UCSD-AML1 (cell line): Measurements from ENCODE around the gene TMEM181.
"Not testable (repeated sequence)": the region's sequence is repeated elsewhere in the genome, so short reads cannot be mapped to it uniquely, and the experiment has no call there.

Source experiments
- DNase-seq: peaks from one replicate; lab custom pipeline; 2025; ENCODE audit not compliant: unreplicated experiment; lab: John Stamatoyannopoulos, UW

TMEM181 gene

DNA sequence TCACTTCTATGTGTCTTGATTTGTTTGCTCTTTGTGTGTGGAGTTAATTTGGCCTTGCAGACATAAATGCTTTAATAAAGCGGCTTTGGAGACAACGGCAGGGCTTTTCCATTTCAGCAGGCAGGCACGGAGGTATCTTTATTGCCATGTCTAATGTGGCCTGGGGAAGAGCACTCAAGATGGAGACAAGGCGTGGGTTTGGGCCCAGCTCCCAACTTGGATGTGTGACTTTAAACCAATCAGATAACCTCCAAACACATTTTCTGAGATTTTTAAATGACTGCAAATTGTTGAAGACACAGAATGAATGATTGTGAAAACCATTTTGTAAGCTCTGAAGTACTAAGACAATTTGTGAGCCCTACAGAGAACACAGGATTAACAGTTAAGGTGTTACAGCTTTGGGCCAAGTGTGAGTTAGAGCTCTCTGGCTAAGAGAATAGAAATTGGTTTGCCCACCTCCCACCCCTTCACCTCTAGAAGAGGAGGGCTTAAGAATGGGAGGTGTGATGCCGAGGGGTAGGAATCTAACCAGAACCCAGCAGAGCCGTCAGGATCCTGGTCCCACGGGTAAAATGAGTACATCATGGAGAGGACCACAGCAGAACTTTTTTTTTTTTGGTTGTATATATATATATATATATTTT, 75.7 kb downstream of the TMEM181 start:
- DNase-seq = no peak

DNA sequence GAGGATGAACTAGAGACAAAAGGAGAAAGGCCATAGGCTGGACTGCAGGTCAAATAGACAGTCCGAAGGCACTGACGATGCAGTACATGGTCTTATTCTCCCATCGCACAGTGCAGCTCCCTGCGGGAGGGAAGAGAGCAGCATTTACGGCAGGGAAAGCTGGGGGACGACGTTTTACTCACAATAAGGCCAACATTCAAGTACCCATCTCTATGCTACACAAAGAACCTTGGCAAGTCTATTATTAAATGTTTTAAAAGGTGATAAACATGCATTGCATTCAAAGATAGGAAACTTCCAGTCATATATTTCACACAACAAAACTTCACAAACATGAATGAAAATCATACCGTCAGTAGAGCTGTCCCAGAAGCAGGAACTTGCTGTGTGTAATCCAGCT, 76.9 kb downstream of the TMEM181 start:
- DNase-seq = no peak

DNA sequence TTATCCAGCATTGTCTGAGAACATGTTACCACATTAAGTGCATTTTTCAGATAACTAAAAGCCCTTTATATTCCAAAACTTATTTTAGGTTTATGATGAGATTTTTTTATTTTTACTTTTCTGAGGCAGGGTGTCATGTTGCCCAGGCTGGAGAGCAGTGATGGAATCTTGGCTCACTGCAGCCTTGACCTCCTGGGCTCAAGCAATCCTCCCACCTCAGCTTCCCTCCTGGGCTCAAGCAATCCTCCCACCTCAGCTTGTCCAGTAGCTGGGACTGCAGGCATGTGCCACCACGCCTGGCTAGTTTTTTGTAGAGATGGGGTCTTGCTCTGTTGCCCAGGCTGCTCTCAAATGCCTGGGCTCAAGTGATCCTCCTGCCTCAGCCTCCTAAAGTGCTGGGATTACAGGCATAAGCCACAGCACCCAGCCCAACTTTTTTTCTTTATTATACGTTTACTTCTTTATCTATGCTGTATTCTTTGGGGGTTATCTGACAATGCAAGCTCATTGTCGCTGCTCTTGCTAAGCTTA, 78.5 kb downstream of the TMEM181 start:
- DNase-seq = no peak

DNA sequence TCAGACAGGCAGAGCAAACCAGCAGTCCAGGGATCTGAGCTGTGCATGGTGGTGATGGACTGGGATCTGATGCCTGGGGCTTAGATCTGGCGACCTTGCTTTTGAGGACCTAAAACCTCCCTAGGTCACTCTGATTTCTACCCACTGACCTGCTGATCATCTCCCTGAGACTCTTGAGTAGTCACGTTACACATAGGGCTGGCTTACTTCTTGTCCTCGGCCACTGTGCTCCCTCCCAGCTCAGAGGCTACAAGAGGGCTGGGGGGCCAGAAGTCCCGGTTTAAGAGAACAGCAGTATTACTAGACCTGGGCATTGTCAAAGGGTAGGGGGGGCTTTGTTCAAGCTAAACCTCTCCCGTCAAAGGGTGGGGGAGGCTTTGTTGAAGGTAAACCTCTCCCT, 79.2 kb downstream of the TMEM181 start:
- DNase-seq = no peak

DNA sequence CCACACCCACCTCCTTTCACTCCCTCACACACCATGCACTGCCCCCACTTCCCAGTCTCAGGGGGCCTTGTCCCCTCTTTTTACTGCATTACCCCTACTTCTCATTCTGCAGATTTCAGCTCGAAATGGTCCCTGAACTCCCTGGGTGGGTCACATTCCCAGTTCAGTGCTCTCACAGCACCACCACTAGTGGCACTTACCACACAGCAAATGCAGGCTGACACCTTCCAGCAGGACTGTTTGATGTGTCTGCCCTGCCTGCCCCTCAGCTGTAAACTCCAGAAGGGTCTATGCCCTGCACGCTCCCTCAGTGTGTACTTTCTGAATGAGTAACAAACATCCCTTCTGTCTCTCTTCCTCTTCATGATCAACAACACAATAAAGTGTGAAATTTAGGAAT, 80.6 kb downstream of the TMEM181 start:
- DNase-seq = no peak

DNA sequence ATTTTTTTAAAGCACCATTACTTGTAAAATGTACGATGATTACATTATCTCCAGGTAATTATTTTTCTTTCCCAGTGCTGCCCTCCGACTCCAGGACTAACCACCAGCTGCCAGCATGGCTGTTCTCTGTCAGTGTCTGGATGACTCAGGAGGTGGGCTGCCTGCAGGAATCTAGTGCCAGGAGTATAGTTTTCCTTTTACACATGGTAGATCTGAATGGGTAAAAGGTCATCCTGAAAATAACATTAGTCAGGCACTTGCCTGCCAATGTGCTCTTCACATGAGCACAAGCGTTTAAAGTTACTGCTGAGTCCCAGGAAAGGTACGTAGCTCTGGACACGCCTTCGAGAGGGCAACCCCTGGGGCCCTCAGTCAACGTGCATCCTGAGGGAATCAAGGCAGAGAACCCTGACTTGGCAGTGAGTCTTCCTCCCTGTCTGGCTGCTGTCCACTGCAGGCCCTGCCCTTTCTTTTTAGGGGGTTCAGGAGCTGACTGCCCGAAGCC, 82.3 kb downstream of the TMEM181 start:
- no peak for DNase-seq

DNA sequence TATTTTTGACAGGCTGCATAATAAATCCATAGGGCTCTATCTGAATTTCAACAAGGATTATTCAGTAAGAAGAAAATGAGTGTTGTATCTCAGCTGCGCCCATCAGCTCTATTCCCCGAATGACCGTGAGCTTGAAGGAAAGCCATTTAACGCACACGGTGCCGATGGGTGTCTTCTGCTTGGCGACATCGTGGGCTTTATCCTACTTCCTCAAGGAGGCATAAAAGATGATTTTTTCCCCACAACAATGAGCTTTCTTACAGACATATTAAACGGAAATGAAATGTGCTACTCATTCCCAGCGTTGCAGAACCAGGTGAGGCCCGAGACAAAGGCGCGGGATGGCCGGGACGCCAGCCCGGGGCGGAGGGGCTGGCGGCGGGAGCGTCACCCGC, 83.9 kb downstream of the TMEM181 start:
- DNase-seq = no peak

DNA sequence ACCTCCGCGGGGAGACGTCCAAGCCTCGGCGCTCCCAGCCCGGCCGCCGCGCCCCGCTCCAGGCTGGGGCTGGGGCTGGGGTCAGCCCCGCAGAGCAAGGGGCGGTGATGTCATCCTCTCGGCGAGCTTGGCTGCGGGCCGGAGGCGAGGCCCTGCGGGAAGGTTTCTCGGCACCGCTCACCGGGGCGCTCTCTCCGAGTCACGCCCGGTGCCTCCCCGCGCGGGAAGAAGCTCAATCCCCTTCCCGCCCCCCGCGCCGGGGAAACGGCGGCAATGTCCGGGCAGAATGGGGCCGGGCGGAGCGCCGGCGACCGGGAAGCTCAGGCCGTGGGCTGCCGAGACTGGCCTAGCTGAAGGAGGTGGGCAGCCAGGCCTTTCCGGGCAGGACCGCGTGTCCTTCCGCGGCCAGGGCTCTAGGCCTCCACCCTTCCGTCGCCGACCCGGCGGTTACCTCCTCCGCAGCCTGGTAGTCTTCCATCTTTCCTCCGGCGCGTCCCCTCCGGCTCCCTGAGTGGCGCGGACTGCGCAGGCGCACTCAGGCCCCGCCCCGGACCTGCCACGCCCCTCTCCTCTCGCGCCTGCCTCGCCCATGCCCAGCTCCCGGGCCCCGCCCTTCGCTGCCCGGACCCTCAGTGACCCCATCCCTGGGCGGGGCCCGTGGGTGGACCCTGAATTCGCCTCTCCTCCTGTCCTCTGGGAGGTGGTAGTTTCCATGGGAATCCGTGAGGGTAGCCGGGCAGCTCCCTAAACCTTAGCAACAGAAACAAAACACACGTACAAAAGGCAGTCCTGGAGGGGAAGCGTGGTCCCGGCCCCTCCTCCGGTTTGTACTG, 84.6 kb downstream of the TMEM181 start, which contains the start of gene DYNLT1:
TSS of gene DYNLT1 (minus strand) at position 513 of the 833 bp plus-strand sequence. CDS start at position 478, 35 bp downstream.
- peak; percentile 96 for DNase-seq

DNA sequence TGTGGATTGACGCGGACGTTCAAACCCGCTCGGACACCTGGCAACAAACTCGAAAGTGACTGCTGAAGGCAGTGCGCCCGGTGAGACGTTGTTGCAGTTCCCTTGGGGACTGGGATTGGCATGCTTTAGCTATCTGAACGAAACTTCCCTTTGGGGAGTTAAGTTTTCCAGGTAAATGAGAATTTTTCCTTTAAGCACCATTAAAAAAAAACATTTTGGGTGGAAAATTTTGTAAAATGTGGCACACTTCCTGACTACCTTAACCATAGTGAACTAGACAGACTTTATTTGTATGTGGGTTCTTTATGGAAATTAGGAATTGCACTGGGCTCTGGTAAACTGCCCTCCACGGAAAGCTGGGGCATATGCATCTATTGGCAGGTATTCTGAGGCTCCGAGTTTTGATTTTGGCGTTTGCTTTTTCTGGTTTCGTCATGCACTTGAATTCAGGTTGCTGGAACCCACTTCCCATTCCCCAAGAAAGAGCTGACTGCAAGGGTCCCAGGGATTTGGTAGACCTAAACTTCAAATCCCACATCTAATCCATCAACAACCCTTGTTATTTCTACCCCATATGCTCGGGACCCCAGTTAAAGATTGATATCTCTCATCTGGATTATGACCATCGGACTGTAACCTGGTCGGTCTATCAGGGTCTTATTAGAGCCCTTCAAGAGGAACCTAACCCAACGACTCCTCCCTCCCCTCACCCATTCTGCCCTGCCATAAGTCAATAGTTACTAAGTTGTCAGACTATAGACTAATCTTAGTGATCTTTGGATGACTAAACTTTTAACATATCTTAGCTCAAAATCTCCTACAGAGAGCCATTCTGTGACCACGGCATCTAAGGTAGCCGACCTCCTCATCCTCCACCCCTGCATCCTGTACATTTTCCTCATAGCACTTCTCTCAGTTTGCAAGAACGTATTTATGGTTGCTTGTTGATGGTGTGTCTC, 85.5 kb downstream of the TMEM181 start:
- no peak for DNase-seq

DNA sequence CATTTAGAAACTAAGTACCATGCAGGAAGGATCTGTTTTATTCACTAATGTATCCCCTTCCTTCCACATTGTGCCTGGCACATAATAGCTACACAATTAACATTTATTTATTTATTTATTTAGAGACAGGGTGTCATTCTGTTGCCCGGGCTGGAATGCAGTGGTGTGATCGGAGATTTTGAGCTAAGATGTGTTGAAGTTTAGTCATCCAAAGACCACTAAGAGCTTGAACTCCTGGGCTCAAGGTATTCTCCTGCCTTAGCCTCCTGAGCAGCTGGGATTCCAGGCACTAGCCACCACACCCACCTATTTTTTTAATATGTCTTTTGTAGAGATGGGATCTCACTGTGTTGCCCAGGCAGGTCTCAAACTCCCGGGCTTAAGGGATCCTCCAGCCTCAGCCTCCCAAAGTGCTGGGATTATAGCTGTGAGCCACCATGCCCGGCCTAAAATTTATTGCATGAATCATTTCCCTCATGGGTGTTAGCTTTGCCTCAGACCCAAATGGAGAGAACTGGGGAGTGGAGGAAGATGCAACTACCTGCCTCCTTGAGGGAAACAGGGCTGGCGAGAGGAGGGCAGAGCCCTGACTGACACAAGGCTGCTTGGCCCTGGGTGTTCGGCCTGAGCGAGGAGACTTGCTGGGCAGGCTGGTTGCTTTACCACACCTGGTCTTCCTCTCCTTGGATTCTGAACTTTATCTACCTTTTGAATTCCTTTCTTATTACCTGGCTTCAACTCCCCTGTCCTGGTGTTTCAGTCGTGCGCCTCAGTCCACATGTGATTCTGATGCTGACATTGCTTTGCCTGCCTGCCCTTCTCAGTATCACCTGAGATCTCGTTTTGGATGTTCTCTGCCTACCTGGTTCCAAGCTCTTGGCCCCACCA, 86.4 kb downstream of the TMEM181 start:
- DNase-seq = no peak

DNA sequence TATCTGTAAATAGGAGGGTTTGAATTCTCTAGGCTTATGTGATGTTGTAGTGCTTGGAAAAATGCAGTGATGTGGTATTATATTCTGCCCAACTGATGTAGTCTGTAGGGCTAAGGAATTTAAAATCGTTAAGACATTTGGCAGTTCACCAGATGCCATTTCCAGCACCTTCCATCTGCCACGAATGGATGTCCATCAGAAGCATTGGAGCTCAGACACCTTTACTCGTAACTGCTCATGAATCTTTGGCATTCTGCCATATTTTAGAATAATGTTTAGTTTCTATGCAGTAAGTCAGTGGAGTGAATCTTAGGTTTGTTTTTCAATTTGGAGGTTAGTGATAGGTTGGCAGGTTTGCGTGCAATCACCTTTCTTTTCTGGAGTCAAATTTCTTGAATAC, 87.6 kb downstream of the TMEM181 start:
- no peak for DNase-seq

DNA sequence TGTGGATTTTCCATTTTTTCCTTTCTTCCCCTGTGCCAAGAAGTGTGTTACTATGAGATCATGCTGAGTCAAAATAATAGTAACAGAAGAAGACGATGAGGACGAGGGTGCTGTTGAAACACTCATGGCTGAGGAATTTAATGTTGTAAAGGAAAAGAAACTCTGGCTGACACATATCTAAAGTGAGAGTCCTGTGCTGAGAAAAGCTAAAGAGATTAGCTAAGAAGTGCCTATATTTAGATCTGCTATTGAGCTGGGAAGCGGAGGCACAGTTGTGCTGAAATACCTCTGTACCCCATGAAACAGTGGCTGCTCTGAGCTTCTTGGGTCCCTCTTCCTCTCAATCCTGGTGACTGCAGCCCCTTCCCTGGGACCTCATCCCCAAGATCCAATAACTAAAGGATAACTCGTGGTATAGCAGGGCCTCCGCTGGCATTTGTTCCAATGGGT, 88.8 kb downstream of the TMEM181 start:
- no peak for DNase-seq

DNA sequence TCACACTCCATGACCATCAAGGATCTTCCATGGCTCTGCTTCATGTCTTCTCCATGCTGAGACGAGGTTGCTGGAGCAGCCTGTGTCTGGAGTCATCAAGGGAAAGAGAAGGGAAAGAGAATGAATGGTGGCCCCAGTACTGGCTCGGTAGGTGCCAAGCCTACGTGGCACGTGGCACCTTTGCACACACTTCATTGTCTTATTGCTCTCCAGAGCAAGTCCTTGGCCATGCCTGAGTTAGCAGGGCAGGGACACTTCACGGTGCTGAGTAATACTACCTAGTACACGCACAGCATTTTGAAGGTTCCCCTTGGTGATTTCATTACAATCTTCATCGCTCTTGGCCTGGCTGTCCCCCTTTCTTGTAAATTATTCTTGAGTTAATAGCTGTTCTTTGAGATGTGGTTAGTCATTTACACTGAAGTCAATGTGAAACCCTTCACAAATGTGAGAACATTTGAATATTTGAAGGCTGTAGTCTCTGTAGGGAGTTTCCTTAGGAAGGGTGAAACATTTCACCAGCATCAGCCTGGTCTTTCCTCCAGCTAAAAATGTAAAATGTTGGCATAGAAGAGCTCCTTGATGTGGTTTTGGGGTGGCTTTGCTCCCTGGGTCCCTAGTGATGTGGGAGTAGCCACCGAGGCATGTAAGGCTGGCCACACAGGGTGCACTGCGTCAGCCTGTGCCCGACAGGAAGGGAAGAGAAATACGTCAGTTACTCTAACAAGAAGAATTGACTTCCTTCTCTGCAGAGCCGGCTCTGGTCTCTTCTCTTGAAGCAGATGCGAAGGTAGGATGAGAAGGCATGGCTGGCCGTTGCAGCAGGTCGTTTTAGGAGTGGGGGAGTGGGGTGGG, 89.6 kb downstream of the TMEM181 start, which contains the start of gene SYTL3:
TSS of gene SYTL3 (plus strand) at position 766 of the 855 bp plus-strand sequence. CDS start 13,215 bp downstream, outside the sequence.
- DNase-seq = peak; percentile 75

DNA sequence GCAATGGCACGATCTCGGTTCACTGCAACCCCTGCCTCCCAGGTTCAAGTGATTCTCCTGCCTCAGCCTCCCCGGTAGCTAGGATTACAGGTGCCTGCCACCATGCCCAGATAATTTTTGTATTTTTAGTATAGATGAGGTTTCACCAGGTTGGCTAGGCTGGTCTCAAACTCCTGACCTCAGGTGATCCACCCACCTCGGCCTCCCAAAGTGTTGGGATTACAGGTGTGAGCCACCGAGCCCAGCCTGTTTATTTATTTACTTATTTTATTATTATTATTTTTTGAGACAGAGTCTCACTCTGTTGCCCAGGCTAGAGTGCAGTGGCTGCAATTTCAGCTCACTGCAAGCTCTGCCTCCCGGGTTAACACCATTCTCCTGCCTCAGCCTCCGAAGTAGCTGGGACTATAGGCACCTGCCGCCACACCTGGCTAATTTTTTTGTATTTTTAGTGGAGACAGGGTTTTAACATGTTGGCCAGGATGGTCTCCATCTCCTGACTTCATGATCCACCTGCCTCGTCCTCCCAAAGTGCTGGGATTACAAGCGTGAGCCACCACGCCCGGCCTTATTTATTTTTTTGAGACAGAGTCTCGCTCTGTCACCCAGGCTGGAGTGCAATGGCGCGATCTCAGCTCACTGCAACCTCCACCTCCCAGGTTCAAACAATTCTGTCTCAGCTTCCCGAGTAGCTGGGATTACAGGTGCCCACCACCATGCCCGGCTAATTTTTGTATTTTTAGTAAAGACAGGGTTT, 92.3 kb downstream of the TMEM181 start:
- DNase-seq = not testable (repeated sequence)

DNA sequence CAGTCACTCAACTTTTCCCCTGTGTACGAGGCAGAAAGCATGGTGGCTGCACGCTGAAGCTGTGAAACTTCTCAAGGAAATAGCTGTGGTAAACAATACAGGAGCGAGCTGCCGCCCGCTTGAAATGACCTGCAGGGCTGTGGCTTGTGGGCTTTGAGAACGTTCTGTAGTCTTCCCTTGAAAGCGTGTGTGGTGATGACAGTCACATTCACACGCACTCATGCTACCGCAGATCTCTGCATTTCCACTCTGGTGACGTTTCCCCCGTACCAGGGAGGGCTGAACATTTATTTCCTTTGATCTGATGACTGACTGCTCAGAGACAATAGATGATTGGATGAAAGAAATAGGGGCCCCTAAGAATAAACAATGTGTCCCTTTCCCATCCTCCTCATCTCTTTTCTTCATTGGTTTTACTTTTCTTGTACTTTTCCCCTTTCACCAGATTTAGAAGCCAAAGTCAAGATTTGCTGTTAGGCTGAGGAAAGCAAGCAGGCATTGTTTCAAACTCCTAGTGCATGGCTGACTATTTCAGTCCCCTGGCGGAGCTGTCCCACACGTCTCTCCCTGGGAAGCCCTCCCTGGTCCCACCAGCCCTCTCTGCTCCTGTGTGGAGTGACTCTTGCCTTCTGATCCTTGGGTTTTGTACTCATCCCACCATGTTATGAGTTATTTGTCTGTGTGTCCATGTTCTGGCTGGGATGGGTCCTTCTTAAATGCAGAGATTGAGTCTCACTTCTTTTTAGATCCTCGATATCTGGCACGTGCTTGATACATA, 93.9 kb downstream of the TMEM181 start:
- DNase-seq = peak; percentile 63

DNA sequence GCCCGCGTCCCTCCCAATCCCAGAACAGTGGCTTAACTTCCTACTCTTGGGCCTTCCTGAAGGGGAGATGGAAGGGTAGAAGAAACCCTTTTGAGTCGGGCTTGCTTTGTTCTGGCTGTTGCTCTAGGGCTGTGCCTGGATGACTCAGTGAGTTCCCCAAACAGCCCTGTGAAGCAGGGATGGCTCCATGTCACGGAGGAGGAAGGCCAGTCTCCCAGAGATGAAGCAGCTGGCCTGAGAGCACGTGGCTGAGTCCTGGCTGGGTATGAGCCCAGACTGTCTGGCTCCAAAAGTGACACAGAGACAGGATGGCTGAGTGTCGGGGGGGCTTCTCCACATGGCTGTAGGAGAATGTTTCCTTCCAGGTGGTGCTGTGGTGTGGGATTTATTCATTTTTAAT, 94.6 kb downstream of the TMEM181 start:
- DNase-seq = no peak

DNA sequence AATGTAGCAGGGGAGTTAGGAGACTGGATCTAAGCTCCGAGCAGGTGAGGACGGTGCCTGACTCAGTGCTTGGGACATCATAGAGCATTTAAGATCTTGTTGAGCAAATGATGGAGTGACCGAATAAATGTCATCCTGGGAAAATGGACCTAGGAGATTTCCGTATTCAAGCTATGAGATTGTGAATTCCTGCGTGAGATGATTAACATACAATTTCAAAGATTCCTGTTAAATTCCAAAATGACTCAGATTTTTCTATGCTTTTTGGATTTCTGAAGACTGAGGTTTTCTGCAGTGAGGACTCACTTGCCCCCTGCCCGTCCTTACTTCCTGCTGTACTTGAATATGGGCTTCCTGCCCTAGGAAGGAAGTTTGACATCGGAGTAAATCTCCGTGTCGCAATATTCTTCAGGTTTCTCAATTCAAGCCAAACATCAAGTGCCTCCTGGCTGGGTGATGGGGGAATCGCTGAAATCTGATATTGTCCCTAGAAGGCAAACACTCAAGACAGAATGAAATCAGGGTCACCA, 95.1 kb downstream of the TMEM181 start:
- DNase-seq = no peak
